ENCODE data around the gene SLC30A7.

Gene SLC30A7

GRCh38 chr1:101030881-101031280 is 135.0 kb downstream of the SLC30A7 start:
- DNase-seq = no peak

Data from CD4-positive, alpha-beta T cell treated with Interleukin-6 for 4 hours (primary cell).